ENCODE measurements around the gene MBNL2.
"Not testable (repeated sequence)": the region's sequence is repeated elsewhere in the genome, so short reads cannot be mapped to it uniquely, and the experiment has no call there.

Gene MBNL2, protein sequence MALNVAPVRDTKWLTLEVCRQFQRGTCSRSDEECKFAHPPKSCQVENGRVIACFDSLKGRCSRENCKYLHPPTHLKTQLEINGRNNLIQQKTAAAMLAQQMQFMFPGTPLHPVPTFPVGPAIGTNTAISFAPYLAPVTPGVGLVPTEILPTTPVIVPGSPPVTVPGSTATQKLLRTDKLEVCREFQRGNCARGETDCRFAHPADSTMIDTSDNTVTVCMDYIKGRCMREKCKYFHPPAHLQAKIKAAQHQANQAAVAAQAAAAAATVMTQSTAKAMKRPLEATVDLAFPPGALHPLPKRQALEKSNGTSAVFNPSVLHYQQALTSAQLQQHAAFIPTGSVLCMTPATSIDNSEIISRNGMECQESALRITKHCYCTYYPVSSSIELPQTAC

DNA sequence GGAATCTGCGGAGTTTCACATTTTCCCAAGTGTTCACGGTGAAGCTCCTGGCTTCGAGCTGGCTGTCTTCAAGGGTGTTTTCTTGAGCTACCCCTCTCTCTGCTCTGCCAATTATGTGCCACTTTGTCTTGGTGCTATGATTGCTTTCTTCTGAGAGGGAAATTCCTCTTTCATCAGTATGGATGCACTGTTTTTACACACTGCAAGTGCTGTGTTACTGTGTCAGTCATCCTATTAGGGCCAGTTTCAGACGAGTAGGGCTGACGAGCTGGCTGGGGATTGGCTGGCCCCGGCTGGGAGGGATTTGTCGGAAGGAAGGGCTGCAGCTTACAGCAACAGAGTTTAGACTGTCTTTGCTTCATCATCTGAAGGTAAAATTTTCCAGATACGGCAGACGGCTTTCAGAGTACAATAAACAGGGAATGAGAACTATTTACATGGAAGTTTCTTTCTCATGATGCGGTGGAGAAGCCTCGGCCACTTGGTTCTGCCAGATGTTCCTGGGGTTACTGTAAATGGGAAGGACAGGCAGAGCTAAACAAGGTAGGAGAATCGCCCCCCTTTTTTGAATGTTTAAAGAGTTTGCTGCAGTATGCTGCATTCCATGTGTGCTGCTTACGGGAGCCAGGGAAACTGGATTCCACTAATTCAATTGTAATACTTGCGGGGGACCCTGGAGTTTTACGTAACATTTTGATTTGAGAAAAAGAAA lies at the start of gene MBNL2:
Gene MBNL2 (plus strand): TSS at position 345 of the 712 bp plus-strand sequence. CDS start 53,903 bp downstream, outside the sequence.
- DNase-seq (ENCODE audit: low read depth in 2 of 2) = peak; percentile 73 to 78

GRCh38 chr13:97174638-97175037 lies 47.5 kb upstream of the MBNL2 start:
- DNase-seq (ENCODE audit: low read depth in 2 of 2) = no peak

DNA sequence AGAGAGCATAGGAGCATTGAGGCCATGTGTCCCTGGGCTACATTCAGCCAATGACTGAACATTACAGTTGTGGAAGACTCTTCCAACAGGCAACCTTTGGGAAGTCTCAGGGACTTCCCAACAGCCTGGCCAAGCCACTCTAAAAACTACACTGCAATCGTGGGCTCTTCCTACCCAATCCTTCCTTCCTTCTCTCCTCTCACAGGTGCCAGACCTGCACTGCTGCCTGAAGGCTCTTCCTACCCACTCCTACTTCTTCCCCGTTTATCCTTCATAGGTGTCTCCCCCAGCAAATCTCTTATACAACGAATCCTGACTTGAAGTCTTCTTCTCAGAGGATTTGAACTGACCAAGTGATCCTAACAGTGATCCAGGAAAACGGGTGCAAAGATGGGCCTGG lies 47.1 kb upstream of the MBNL2 start:
- no peak for DNase-seq (ENCODE audit: low read depth in 2 of 2)

DNA sequence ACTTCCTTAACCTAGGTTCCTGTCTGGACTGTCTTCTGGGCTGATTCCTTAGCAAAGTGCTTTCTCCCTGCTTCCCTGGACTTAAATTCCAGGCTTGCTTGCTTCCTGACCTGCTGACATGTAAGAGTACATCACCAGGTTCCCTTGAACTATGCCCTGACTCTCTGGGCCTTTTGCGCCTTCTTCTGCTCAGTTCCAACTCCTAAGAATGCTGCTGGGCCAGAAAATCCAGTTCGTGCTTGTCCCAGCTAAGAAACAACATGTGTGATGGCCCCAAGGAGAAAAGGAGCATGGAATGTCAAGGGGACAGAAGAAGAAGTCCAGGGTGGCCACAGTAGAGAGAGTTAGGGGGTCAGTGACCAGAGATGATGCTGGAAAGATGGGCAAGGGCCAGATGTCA lies 42.6 kb upstream of the MBNL2 start:
- DNase-seq (ENCODE audit: low read depth in 2 of 2) = no peak

DNA sequence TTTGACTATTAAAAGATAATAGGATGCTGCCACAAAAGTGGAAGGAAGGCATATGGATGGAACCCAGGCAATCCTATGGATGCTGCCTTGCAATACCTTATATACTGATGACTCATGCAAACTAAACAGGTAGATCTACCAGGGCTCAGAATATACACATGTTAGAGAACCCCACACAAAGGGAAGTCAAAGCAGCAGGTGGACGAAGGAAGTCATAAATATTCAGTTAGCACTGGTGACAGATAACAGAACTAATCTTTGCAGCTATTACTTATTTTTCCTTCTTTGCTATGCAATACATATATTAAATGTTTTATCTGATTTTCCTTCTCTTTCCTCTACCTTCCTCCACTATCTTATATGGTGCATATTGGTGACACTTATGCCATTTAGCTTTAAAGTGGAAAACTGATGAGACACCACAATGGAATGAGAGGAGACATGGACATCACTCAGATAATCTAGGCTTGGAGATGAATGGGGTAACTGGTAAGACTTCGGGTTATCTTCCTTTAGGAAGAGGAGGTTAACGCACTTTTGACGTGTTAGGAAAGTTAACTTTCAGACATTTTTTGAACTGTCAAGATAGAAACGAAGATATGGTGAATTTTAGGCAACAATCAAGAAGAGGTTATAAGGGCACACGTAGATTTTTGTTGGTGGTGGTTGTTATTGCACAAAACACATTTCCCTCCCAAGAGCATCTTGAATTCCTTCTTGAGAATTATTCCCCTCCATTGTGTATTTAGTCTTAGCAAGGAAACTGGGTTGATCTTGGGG lies 39.8 kb upstream of the MBNL2 start:
- no peak for DNase-seq (ENCODE audit: low read depth in 2 of 2)

DNA sequence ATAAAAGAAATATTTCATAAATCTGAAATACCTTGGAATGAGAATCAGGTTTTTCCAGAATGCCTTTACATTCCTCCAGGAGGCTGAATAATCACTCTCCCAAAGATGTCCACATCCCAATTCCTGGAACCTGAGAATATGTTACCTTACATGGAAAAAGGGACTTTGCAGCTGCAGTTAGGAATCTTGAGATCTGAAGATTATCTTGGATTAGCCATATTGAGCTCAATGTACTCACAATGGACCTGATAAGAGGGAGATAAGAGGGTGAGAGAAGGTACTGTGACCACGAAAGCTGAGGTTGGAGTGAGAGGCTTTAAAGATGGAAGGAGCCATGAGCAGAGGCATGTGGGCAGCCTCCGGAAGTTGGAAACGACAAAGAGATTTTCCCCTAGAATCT lies 36.8 kb upstream of the MBNL2 start:
- no peak for DNase-seq (ENCODE audit: low read depth in 2 of 2)

DNA sequence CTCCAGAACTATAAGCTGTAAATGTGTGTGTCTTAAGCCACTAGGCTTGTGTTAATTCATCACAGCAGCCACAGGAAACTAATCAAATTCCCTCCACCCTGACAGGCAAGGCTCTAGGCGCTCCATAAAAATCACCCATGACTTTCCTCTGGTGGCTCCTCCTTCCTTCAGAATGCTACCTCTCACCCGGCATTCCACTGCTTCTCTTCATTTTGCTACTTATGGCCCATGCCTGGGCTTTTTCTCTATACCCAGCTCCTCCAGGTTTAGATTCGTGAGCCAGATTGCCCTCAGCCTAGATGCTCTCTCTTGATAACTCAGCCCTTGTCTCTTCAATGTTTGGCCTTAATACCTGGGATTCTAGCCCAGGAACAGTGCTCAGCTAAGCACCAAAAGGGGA lies 36.4 kb upstream of the MBNL2 start:
- no peak for DNase-seq (ENCODE audit: low read depth in 2 of 2)

DNA sequence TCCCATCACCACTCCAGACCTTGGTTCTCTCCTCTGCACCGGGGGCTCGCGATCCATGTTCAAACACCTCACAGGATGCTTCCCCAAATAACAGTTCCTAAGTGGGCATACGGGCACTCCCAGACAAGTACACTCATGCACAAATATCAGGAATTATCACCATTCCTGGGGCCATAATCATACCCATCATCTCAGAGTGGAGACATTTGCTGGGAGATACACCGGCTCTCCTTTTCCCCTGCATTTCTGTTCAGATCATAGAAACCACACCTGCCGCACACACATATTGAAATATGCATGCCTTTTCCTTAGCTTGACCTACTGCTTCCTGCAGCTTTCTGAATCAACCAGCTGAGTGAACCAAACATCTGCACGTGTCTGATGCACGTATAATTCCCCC lies 33.9 kb upstream of the MBNL2 start:
- no peak for DNase-seq (ENCODE audit: low read depth in 2 of 2)

GRCh38 chr13:97189928-97190327 lies 32.2 kb upstream of the MBNL2 start:
- DNase-seq (ENCODE audit: low read depth in 2 of 2) = no peak

DNA sequence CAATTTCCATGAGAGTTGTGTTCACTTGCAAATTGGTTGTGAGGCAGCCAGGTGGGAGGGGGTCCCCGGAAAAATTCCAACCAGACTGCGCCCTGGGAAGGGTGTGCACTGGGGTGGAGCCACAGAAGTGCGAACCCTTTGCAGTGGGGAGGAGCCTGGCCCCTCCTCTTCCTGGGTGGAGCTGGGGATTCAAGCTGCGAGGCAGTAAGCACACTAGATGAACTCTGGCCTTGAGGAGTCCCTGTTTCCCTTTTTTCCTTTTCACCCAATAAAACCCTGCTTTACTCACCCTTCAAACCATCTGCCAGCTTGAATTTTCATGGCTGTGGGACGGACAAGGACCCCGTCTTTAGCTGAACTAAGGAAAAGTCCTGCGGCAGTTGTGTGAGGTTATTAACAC lies 31.0 kb upstream of the MBNL2 start:
- DNase-seq (ENCODE audit: low read depth in 2 of 2) = no peak

GRCh38 chr13:97191615-97192014 lies 30.5 kb upstream of the MBNL2 start:
- DNase-seq (ENCODE audit: low read depth in 2 of 2) = no peak

DNA sequence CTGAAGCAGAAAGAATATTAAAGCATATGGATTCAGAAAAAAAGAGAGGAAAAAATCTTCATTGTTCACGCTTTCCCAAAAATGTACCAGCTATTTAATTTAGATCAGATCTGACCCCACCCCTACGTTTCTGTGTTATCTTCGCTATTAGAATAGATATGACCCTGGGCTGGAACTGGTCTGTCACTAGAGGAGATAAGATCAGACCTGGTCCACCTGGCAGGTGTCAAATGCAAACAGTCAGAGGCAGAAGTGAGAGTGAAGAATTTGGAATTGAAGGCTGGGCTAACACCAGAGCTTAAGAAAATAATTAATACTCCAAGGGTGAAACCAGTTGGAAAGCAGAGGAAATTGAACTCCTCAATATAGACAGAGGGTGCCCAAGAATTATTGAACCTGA lies 30.0 kb upstream of the MBNL2 start:
- DNase-seq (ENCODE audit: low read depth in 2 of 2) = no peak

- no peak for DNase-seq (ENCODE audit: low read depth in 2 of 2)
Measured at GRCh38 chr13:97193577-97193976, 28.6 kb upstream of the MBNL2 start.

- DNase-seq (ENCODE audit: low read depth in 2 of 2) = no peak
Measured at GRCh38 chr13:97194479-97194878, 27.7 kb upstream of the MBNL2 start.

GRCh38 chr13:97196340-97196739 lies 25.8 kb upstream of the MBNL2 start:
- no peak for DNase-seq (ENCODE audit: low read depth in 2 of 2)

DNA sequence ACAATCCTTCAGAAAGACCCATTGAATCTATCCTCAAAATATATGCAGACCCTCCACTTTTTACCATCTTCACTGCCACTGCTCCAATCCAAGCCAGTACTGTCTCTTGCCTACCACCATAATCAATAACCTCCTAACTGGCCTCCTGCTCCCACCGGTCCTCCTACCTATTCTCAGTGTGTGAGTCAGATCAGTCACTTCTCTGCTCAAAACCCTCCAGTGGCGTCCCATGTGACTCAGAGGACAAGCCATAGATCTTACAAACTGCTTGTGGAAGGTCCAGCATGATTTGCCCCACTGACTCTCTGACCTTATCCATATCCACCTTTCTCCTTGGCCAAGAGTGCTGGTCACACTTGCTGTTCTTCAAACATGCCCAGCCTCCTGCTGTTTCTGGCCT lies 23.4 kb upstream of the MBNL2 start:
- DNase-seq (ENCODE audit: low read depth in 2 of 2) = no peak

- DNase-seq (ENCODE audit: low read depth in 2 of 2) = no peak
Measured at GRCh38 chr13:97199451-97199850, 22.7 kb upstream of the MBNL2 start.

DNA sequence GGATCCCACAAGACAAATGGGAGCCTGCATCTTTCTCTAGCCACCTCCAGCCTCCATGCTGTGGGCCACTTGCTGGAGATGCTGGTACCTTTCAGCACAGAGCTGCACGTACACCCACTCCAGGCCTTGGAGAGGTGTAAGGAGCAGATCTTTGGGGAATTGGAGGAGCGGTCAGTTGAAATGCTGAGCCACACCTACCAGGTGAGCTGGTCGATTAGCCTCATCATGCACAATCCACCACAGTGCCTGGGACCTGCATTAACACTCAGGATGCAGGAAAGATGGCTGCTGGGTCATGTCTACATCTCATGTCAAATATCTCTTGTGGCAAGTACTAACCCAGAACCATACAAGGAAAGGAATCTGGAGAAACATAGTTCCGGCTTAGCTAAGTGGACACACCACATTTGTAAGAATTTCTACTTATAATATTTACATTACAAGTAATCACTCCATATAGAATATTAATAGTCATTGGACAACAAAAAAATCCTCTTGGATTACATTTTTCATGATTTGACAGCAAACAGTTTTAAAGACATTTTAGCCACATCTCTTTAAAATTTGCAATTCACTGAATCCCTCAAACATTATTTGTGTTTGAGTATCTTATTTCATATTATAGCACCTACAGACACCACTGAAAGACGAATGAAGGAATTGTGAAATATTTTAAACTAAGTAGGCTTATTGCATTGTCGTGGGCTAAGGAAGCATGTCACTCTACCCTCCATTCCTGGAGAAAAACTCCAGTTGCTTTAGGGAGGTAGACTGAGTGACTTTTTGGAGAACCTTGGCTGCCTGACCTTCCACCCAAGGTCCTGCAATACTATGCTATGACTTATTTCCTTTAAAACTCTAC lies 21.8 kb upstream of the MBNL2 start:
- no peak for DNase-seq (ENCODE audit: low read depth in 2 of 2)

DNA sequence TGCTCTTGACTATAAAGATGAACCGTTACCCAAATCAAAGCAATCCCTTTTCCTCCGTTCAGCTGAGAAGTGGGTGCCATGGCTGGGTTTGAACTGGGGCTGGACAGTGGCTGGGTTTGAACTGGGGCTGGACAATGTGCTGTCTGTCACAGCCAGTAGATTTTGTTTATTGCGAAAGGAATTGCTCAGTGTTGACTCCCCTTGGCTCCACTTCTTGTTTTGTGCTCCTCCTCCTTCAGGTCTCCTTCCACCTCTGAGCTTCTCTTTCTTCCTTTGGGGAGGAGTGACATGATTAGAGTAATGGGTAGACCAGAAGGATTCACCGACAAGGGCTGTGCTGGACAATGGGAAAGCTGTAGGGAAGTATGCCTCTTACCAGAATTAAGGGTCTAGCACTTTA lies 19.4 kb upstream of the MBNL2 start:
- DNase-seq (ENCODE audit: low read depth in 2 of 2) = no peak

DNA sequence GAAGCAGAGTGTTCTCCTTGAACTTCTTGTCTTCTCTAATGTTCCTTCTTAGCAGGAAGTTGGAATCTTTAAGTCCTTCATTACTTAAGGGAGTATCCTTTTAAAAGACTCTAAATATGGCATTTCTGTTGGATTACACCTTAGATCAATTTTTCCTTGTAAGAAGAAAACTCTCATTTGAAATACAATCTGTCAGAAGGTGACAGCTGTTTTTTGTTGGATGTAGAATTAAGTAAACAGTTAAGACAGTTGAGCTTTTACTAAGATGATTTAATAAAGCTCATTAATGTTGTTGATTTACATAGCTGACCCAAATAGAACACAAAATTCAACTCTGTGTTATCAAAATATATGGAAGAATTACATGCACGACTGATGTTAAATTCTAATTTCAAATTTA lies 16.7 kb upstream of the MBNL2 start:
- no peak for DNase-seq (ENCODE audit: low read depth in 2 of 2)

DNA sequence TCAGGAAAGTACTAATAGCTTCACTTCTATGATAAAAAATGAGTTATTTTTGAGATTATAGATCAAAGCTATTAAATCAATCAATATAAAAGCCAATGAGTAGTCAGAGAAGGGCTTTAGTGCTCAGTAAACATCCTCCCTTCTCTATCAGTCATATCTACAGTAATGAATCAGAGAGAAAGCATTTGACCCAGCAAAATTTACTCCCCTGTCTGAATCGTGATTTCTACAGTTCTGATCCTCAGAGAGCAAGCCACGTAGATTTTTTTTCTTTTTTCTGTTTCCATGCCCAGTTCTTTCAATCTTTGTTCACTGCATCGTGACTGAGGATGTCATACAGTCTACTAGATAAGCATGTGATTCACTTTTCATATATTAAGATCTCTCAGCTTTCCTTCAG lies 16.2 kb upstream of the MBNL2 start:
- DNase-seq (ENCODE audit: low read depth in 2 of 2) = no peak

- DNase-seq (ENCODE audit: low read depth in 2 of 2) = not testable (repeated sequence)
Measured at GRCh38 chr13:97207252-97207651, 14.9 kb upstream of the MBNL2 start.
